Activated naive CD8-positive, alpha-beta T cell treated with anti-CD3 and anti-CD28 coated beads, Interleukin-2, amount 10 ng/mL, durations not matched to agents 7 days and 5 days (primary cell): ENCODE data around the gene SERPINF2. TPM values are rescaled to one million over a fixed set of nuclear protein-coding genes. Genes with fewer than 3 reads are reported as not detected.

Source experiments
- ATAC-seq: fragments of 150-1000 bp; cut with Tn5 transposase; one replicate; pipeline ENCODE4 v1.10.0; 2021; ENCODE audit warnings: low read depth, moderate library complexity
- POLR2A ChIA-PET: fragments of 350-600 bp; sonication (Branson Sonifier 250); formaldehyde crosslinking; loops from one replicate; lab custom pipeline; 2021; ENCODE audit warnings: antibody characterized with exemption; lab: Charles Lee
- DNase-seq: peaks from one replicate; pipeline ENCODE4 v3.0.0; 2021
- H3K27ac Mint-ChIP-seq: one replicate; pipeline ENCODE4 v1.8.0; 2022; ENCODE audit warnings: mild to moderate bottlenecking, mixed read lengths
- H3K27me3 Mint-ChIP-seq: one replicate; pipeline ENCODE4 v1.8.0; 2022; ENCODE audit warnings: mild to moderate bottlenecking, moderate library complexity, mixed read lengths
- H3K36me3 Mint-ChIP-seq: one replicate; pipeline ENCODE4 v1.8.0; 2021; ENCODE audit warnings: mild to moderate bottlenecking, mixed read lengths
- H3K4me1 Mint-ChIP-seq: one replicate; pipeline ENCODE4 v1.8.0; 2021; ENCODE audit warnings: mixed read lengths
- H3K4me3 Mint-ChIP-seq: one replicate; pipeline ENCODE4 v1.8.0; 2022; ENCODE audit warnings: mild to moderate bottlenecking, moderate library complexity, mixed read lengths
- H3K9me3 Mint-ChIP-seq: one replicate; pipeline ENCODE4 v1.8.0; 2021; ENCODE audit warnings: mixed read lengths
- total RNA-seq, 2 experiments: library from RNA; stranded (reverse); gene quantifications; one replicate each; pipeline ENCODE4 v1.2.3, GENCODE V29; 2021

SERPINF2 gene
- total RNA-seq, 2 experiments from 2014 or later = 0.23 to 0.33 TPM

GRCh38 chr17:1711804-1712203, 30.9 kb upstream of the SERPINF2 start:
- Mint-ChIP-seq H3K27ac (no peak overlapping the region), H3K27me3 (peaks cover 30% of the 10 kb centered on the region), H3K9me3 (no peaks in the 10 kb centered on the region), H3K4me3 (no peak overlapping the region), H3K4me1 (peaks cover 17% of the 10 kb centered on the region), H3K36me3 (peaks cover 3% of the 10 kb centered on the region)
- DNase-seq (no peak), ATAC-seq (no peak)
- POLR2A ChIA-PET = no interaction called here

GRCh38 chr17:1712271-1712670, 30.4 kb upstream of the SERPINF2 start:
- peaks cover 28% of the 10 kb centered on the region for H3K27me3 Mint-ChIP-seq
- DNase-seq = no peak
- peaks cover 17% of the 10 kb centered on the region for H3K4me1 Mint-ChIP-seq
- H3K36me3 Mint-ChIP-seq = peaks cover 3% of the 10 kb centered on the region
- H3K27ac Mint-ChIP-seq = no peak overlapping the region
- no peaks in the 10 kb centered on the region for H3K9me3 Mint-ChIP-seq
- no peak overlapping the region for H3K4me3 Mint-ChIP-seq
- POLR2A ChIA-PET = no interaction called here
- ATAC-seq = no peak

DNA sequence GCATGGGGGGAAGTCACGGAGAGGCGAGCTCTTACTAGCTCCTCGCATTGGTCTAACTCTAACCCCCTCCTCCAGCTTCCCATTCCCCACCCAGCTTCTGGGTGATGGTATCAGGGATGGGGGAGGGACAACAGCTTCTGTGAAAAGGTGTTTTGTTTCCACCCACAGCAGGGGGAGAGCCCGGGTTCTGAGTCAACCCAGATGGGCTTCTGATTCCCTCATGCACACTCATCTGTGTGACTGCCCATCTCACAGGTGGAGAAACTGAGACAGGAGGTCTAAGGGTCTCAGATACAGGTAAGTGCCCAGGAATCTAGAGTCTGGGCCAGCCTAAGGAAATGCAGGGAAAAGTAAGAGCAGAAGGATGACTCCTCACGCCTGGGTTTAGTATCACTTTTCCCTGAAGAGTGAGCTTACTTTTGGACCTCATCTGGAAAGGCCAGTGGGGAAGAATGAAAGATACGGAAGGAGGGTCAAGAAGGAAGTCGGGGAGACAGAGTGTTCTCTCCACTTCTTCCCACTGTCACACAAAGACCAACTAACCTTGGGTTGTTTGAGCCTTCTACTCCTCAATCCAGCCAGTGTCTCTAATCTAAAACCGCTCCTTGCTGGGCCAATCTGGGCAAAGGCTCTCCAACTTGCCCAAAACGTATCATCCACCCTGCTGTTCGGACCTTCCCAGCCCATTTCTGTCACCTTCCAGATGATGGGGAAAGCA, 29.4 kb upstream of the SERPINF2 start:
- H3K36me3 Mint-ChIP-seq = peaks cover 3% of the 10 kb centered on the region
- H3K27me3 Mint-ChIP-seq = peaks cover 23% of the 10 kb centered on the region
- DNase-seq (no peak), ATAC-seq (no peak)
- peaks cover 23% of the 10 kb centered on the region for H3K4me1 Mint-ChIP-seq
- H3K27ac Mint-ChIP-seq = no peak overlapping the region
- POLR2A ChIA-PET = interaction anchor here (0.6 to 0.8 kb wide), 2 partner anchors 11 to 83 kb away, joined by 3 read pairs; partner anchors contain the start of gene WDR81
- H3K9me3 Mint-ChIP-seq = no peaks in the 10 kb centered on the region
- no peak overlapping the region for H3K4me3 Mint-ChIP-seq

- DNase-seq = peak; percentile 31
- peaks cover 3% of the 10 kb centered on the region for H3K36me3 Mint-ChIP-seq
- no peaks in the 10 kb centered on the region for H3K9me3 Mint-ChIP-seq
- peaks cover 23% of the 10 kb centered on the region for H3K4me1 Mint-ChIP-seq
- POLR2A ChIA-PET = interaction anchor here (0.8 kb wide), 1 partner anchor 10 kb away, joined by 3 read pairs; the partner anchor contains the start of gene WDR81
- no peak overlapping the region for H3K27ac Mint-ChIP-seq
- peaks cover 19% of the 10 kb centered on the region for H3K27me3 Mint-ChIP-seq
- ATAC-seq = no peak
- H3K4me3 Mint-ChIP-seq = peak overlapping the region; percentile 73
These were observed 28.7 kb upstream of the SERPINF2 start for GRCh38 chr17:1713878-1714426.

GRCh38 chr17:1714427-1714979, 28.2 kb upstream of the SERPINF2 start:
- POLR2A ChIA-PET = interaction anchor here (0.8 kb wide), 1 partner anchor 10 kb away, joined by 3 read pairs; the partner anchor contains the start of gene WDR81
- Mint-ChIP-seq H3K27ac (no peak overlapping the region), H3K9me3 (no peaks in the 10 kb centered on the region), H3K27me3 (peaks cover 14% of the 10 kb centered on the region), H3K36me3 (peaks cover 3% of the 10 kb centered on the region), H3K4me3 (peak overlapping the region; percentile 73), H3K4me1 (peaks cover 23% of the 10 kb centered on the region)
- DNase-seq (peak; percentile 39), ATAC-seq (no peak)

DNA sequence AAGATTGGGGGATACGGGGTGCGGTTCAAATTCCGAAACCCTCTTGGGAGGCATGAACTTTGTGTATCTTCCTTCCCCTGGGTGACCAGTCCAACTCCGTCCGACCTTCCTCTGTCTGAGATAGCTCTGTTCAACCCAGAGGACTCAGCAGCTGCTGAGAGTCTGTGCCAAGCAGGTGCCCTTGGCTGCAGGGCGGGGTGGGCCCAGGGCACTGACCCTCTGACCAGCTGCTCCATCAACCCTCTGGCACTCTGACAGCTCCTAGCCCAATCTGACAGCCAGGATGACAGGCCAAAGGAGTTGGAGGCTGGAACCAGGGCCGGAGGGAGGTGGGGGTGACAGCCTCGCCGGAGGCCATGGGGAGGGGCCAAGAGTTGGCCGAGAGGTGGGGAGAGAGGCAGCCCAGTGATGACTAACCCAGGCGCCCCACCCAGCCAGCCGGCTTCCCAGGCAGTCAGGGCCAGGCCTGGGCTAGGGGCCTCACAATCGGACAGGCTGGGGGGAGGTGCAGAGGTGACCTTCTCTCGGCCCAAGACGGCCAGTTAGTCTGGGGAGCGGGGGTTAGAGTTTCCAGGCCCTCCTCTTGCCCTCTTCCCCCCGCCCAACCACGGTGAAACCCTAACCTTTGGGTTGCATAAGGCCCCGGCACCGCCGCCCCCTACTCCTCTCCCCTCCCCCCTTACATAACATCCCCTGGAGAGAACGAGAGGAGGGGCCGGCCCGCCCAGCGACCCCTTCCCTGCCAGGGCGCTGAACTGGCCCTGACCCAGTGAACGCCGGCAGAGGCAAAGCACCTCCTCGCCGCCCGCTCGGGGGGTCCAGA, 27.5 kb upstream of the SERPINF2 start:
- H3K9me3 Mint-ChIP-seq = no peaks in the 10 kb centered on the region
- ATAC-seq (no peak), DNase-seq (peak; percentile 50)
- H3K36me3 Mint-ChIP-seq = peaks cover 3% of the 10 kb centered on the region
- peaks cover 23% of the 10 kb centered on the region for H3K4me1 Mint-ChIP-seq
- peak overlapping the region; percentile 60 for H3K27ac Mint-ChIP-seq
- POLR2A ChIA-PET = interaction anchor here (1.1 to 3.1 kb wide), 6 partner anchors 31 to 374 kb away, joined by 3 to 25 read pairs (median 16); partner anchors contain the start of genes PRPF8, RPA1 and SMYD4
- H3K27me3 Mint-ChIP-seq = peaks cover 15% of the 10 kb centered on the region
- H3K4me3 Mint-ChIP-seq = peak overlapping the region; percentile 63

GRCh38 chr17:1715803-1716075, 26.9 kb upstream of the SERPINF2 start:
- peak; percentile 30 for DNase-seq
- H3K9me3 Mint-ChIP-seq = no peaks in the 10 kb centered on the region
- H3K27me3 Mint-ChIP-seq = peaks cover 14% of the 10 kb centered on the region
- H3K36me3 Mint-ChIP-seq = peaks cover 3% of the 10 kb centered on the region
- peak overlapping the region; percentile 83 for H3K27ac Mint-ChIP-seq
- no peak for ATAC-seq
- H3K4me3 Mint-ChIP-seq = peak overlapping the region; percentile 94
- H3K4me1 Mint-ChIP-seq = peaks cover 22% of the 10 kb centered on the region
- POLR2A ChIA-PET = interaction anchor here (1.1 to 3.1 kb wide), 7 partner anchors 9 to 374 kb away, joined by 3 to 25 read pairs (median 11); partner anchors contain the start of genes PRPF8, RPA1, SMYD4 and WDR81

- Mint-ChIP-seq H3K27ac (peak overlapping the region; percentile 90), H3K9me3 (no peaks in the 10 kb centered on the region), H3K36me3 (peaks cover 3% of the 10 kb centered on the region), H3K27me3 (peaks cover 9% of the 10 kb centered on the region), H3K4me1 (peaks cover 23% of the 10 kb centered on the region), H3K4me3 (peak overlapping the region; percentile 94)
- POLR2A ChIA-PET = interaction anchor here (0.5 to 3.1 kb wide), 26 partner anchors 9 to 677 kb away, joined by 3 to 25 read pairs (median 3); partner anchors contain the start of genes HIC1, PITPNA, PRPF8 and RPA1
- DNase-seq (peak; percentile 100), ATAC-seq (peak; percentile 85)
These were observed 26.4 kb upstream of the SERPINF2 start for GRCh38 chr17:1716076-1716911.

- Mint-ChIP-seq H3K9me3 (no peaks in the 10 kb centered on the region), H3K27me3 (peaks cover 9% of the 10 kb centered on the region), H3K36me3 (peaks cover 1% of the 10 kb centered on the region), H3K4me3 (peak overlapping the region; percentile 94), H3K27ac (peak overlapping the region; percentile 90), H3K4me1 (peaks cover 21% of the 10 kb centered on the region)
- peak; percentile 76 for DNase-seq
- POLR2A ChIA-PET = interaction anchor here (0.5 to 3.1 kb wide), 30 partner anchors 8 to 676 kb away, joined by 3 to 25 read pairs (median 3); partner anchors contain the start of genes DPH1, HIC1, PITPNA and PRPF8
- ATAC-seq = peak; percentile 60
These were observed 25.6 kb upstream of the SERPINF2 start for GRCh38 chr17:1716912-1717695.

- ATAC-seq = no peak
- Mint-ChIP-seq H3K4me1 (peaks cover 29% of the 10 kb centered on the region), H3K4me3 (peak overlapping the region; percentile 94), H3K9me3 (no peaks in the 10 kb centered on the region), H3K27ac (peak overlapping the region; percentile 90), H3K27me3 (peaks cover 9% of the 10 kb centered on the region), H3K36me3 (no peaks in the 10 kb centered on the region)
- POLR2A ChIA-PET = interaction anchor here (1.5 to 3.1 kb wide), 2 partner anchors 52 to 112 kb away, joined by 5 to 20 read pairs; partner anchors contain the start of genes RPA1 and SMYD4
- DNase-seq = peak; percentile 37
These were observed 24.1 kb upstream of the SERPINF2 start for GRCh38 chr17:1718362-1719165.
